Measurements from ENCODE around the gene SHC4. TPM values are rescaled to one million over a fixed set of nuclear protein-coding genes. Genes with fewer than 3 reads are reported as not detected.
A peak's percentile ranks its signal among the peaks of the same experiment; 100 is the strongest.

SHC4 gene
- total RNA-seq, 1 experiment from 2014 or later: 0.63 TPM

DNA sequence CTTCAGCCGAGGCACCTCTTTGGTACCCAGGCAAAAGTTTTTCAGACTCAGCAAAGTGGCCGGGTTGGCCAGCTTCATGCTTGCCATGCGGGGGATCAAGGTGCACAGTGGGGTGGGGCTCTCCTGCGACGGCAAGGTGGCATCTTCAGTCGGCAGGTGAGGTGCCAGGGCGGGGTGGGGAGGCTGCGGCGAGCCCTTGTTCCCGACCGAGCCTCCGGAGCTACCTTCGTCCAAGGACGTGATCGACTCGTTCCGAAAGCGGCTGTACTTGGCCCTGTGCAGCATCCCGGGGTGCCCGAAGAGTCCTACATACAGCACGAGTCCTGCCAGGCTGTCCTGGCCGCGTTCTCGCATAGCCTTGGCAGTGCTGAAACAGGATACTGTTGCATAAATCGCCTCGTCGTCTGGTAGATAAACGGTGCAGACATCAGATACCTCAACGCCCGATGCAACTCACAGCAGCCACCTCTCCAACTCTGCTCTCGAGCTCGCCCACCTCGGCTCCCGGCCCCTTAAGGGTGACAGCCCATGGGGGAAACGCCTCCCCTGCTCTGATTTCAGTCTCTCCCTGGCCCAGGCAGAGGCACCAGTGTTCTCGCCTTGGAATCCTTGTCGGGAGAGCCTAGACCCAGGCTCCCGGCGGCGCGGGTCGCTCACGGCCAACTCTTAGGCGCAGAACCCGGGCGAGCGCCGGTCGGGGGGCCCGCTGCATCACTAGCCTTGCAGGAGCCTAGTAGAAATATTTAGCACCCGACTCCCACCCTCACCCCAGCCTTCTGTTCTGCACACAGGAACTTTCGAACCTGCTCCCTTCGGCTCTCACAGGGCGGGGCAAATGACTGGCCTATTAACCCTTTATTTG lies 826 bp downstream of the SHC4 start:
- TF ChIP-seq, protein P1, sequence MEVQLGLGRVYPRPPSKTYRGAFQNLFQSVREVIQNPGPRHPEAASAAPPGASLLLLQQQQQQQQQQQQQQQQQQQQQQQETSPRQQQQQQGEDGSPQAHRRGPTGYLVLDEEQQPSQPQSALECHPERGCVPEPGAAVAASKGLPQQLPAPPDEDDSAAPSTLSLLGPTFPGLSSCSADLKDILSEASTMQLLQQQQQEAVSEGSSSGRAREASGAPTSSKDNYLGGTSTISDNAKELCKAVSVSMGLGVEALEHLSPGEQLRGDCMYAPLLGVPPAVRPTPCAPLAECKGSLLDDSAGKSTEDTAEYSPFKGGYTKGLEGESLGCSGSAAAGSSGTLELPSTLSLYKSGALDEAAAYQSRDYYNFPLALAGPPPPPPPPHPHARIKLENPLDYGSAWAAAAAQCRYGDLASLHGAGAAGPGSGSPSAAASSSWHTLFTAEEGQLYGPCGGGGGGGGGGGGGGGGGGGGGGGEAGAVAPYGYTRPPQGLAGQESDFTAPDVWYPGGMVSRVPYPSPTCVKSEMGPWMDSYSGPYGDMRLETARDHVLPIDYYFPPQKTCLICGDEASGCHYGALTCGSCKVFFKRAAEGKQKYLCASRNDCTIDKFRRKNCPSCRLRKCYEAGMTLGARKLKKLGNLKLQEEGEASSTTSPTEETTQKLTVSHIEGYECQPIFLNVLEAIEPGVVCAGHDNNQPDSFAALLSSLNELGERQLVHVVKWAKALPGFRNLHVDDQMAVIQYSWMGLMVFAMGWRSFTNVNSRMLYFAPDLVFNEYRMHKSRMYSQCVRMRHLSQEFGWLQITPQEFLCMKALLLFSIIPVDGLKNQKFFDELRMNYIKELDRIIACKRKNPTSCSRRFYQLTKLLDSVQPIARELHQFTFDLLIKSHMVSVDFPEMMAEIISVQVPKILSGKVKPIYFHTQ (CRISPR knock-in tag; IDR thresholded peaks at IDR 0.05): no peak
- TF ChIP-seq ZBTB43 (CRISPR knock-in tag; IDR thresholded peaks at IDR 0.05) (0 out of 2 replicates have a peak, but pooled peaks have one; percentile 32), FOXP1 (CRISPR knock-in tag; IDR thresholded peaks at IDR 0.05; ENCODE audit: borderline replicate concordance) (peak; percentile 13; the same call in 1 of the 2 replicates)
- CTCF ChIA-PET: interaction anchor here (0.6 to 7.5 kb wide), 9 partner anchors 9 to 914 kb away, joined by 3 to 152 read pairs (median 7); partner anchors contain the start of gene CEP152
- ATAC-seq (peak; percentile 76), DNase-seq (ENCODE audit: low spot score) (peak; percentile 44)
- H3K4me1 Mint-ChIP-seq: peaks cover 13% of the 10 kb centered on the region
- POLR2A ChIA-PET: interaction anchor here (1.1 to 1.6 kb wide), 4 partner anchors 9 to 101 kb away, joined by 4 to 11 read pairs (median 5); no protein-coding TSS in a partner anchor
- peaks cover 41% of the 10 kb centered on the region for H3K27me3 Mint-ChIP-seq (ENCODE audit: low read depth)
- no peaks in the 10 kb centered on the region for H3K9me3 Mint-ChIP-seq
- no peak overlapping the region for H3K27ac Mint-ChIP-seq
- peak overlapping the region; percentile 91 for H3K4me3 Mint-ChIP-seq
- H3K36me3 Mint-ChIP-seq: no peaks in the 10 kb centered on the region

GRCh38 chr15:48955967-48956366 lies 7.8 kb downstream of the SHC4 start:
- Mint-ChIP-seq H3K27ac (no peak overlapping the region), H3K4me1 (peaks cover 13% of the 10 kb centered on the region), H3K4me3 (no peak overlapping the region), H3K9me3 (peaks cover 7% of the 10 kb centered on the region), H3K36me3 (no peaks in the 10 kb centered on the region), H3K27me3 (ENCODE audit: low read depth) (peaks cover 5% of the 10 kb centered on the region)
- no peak for ATAC-seq
- TF ChIP-seq SOX15 (CRISPR knock-in tag; IDR thresholded peaks at IDR 0.05) (no peak), ZNF232 (CRISPR knock-in tag; IDR thresholded peaks at IDR 0.05) (no peak), ZNF416 (CRISPR knock-in tag; IDR thresholded peaks at IDR 0.05) (no peak), CDX4 (CRISPR knock-in tag; IDR thresholded peaks at IDR 0.05; ENCODE audit: borderline replicate concordance) (no peak), MXD4 (CRISPR knock-in tag; IDR thresholded peaks at IDR 0.05; ENCODE audit: borderline replicate concordance) (no peak), ERG (CRISPR knock-in tag; IDR thresholded peaks at IDR 0.05) (no peak), ZSCAN18 (CRISPR knock-in tag; IDR thresholded peaks at IDR 0.05) (no peak), ETV6 (CRISPR knock-in tag; IDR thresholded peaks at IDR 0.05) (no peak), SP1 (CRISPR knock-in tag; conservative IDR thresholded peaks at IDR 0.05) (no peak), FOXK1 (CRISPR knock-in tag; IDR thresholded peaks at IDR 0.05) (no peak), PRRX2 (CRISPR knock-in tag; IDR thresholded peaks at IDR 0.05) (no peak)
- TF ChIP-seq, protein P2, sequence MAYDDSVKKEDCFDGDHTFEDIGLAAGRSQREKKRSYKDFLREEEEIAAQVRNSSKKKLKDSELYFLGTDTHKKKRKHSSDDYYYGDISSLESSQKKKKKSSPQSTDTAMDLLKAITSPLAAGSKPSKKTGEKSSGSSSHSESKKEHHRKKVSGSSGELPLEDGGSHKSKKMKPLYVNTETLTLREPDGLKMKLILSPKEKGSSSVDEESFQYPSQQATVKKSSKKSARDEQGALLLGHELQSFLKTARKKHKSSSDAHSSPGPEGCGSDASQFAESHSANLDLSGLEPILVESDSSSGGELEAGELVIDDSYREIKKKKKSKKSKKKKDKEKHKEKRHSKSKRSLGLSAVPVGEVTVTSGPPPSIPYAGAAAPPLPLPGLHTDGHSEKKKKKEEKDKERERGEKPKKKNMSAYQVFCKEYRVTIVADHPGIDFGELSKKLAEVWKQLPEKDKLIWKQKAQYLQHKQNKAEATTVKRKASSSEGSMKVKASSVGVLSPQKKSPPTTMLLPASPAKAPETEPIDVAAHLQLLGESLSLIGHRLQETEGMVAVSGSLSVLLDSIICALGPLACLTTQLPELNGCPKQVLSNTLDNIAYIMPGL (CRISPR knock-in tag; IDR thresholded peaks at IDR 0.05): no peak
- TF ChIP-seq, protein P3, sequence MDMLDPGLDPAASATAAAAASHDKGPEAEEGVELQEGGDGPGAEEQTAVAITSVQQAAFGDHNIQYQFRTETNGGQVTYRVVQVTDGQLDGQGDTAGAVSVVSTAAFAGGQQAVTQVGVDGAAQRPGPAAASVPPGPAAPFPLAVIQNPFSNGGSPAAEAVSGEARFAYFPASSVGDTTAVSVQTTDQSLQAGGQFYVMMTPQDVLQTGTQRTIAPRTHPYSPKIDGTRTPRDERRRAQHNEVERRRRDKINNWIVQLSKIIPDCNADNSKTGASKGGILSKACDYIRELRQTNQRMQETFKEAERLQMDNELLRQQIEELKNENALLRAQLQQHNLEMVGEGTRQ (CRISPR knock-in tag; IDR thresholded peaks at IDR 0.05): no peak
- CTCF ChIA-PET: interaction anchor here (3.8 kb wide), 1 partner anchor 20 kb away, joined by 22 read pairs; no protein-coding TSS in a partner anchor
- POLR2A ChIA-PET: interaction anchor here (0.5 kb wide), 1 partner anchor 1604 kb away, joined by 3 read pairs; no protein-coding TSS in a partner anchor
- no peak for DNase-seq (ENCODE audit: low spot score)
